SK-N-SH treated with all-trans-retinoic acid at 6 μM for 48 hours (cell line): ENCODE measurements around the gene VGLL1.

Source experiments
- CSDC2 ChIP-seq: fragments of 250-450 bp; sonication (Bioruptor Pico); IDR thresholded peaks from 2 replicates; pipeline ENCODE4 v1.5.0; 2020; ENCODE audit warnings: mild to moderate bottlenecking, moderate library complexity
- TCF4 ChIP-seq: fragments of 250-450 bp; sonication (Bioruptor Pico); IDR thresholded peaks from 2 replicates; pipeline ENCODE4 v1.8.0; 2021; ENCODE audit warnings: mild to moderate bottlenecking, moderate library complexity, borderline replicate concordance
- TF ChIP-seq, protein P1 (sequence below): fragments of 250-450 bp; sonication (Bioruptor Pico); IDR thresholded peaks from 2 replicates; pipeline ENCODE4 v1.5.0; 2020; ENCODE audit warnings: mild to moderate bottlenecking, moderate library complexity

DNA sequence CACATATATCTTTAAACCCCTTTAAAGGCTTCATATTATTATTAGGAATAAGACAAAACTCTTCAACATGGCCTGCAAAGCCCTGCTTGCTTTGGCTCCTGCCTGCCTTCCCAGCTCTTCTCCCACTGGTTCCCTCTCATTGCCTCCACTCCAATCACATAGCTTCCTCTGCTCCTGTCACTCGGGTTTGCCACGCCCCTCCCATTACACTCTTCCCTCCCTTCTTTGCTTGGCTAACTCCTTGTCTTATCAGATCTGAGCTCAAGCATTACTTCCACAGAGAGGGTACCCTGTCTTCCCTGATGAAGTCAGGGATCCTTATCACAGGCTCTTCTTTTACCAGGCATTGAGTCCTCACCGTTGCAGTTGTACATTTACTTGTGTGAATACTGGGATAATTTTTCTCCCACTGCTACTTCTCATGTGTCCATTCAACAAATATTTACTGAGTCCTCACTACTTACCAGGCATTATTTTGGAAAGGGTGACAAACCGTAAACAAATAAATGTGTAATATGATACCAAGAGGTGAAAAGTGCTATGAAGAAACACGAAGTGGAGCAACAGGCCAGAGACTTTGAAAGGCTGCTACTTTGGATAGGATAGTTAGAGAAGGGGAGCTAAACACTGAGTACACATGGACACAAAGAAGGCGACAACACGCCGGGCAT lies 3.2 kb upstream of the VGLL1 start:
- TF ChIP-seq TCF4 (CRISPR knock-in tag) (no peak), CSDC2 (no peak)
- TF ChIP-seq, protein P1, sequence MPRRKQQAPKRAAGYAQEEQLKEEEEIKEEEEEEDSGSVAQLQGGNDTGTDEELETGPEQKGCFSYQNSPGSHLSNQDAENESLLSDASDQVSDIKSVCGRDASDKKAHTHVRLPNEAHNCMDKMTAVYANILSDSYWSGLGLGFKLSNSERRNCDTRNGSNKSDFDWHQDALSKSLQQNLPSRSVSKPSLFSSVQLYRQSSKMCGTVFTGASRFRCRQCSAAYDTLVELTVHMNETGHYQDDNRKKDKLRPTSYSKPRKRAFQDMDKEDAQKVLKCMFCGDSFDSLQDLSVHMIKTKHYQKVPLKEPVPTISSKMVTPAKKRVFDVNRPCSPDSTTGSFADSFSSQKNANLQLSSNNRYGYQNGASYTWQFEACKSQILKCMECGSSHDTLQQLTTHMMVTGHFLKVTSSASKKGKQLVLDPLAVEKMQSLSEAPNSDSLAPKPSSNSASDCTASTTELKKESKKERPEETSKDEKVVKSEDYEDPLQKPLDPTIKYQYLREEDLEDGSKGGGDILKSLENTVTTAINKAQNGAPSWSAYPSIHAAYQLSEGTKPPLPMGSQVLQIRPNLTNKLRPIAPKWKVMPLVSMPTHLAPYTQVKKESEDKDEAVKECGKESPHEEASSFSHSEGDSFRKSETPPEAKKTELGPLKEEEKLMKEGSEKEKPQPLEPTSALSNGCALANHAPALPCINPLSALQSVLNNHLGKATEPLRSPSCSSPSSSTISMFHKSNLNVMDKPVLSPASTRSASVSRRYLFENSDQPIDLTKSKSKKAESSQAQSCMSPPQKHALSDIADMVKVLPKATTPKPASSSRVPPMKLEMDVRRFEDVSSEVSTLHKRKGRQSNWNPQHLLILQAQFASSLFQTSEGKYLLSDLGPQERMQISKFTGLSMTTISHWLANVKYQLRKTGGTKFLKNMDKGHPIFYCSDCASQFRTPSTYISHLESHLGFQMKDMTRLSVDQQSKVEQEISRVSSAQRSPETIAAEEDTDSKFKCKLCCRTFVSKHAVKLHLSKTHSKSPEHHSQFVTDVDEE (CRISPR knock-in tag): no peak
